OCI-LY3 (cell line): ENCODE data around the gene ASXL1.

Source experiments
- EZH2phosphoT487 ChIP-seq: fragments of 200-600 bp; shearing (Covaris generic); IDR thresholded peaks from 2 replicates; pipeline ENCODE4 v1.6.1; 2018; ENCODE audit warnings: antibody characterized with exemption, mixed run types, low read depth
- TF ChIP-seq, protein P1 (sequence below): fragments of 200-600, 300-600 bp; sonication (generic); IDR thresholded peaks from 2 replicates; pipeline ENCODE4 v1.5.1; 2014; ENCODE audit warnings: antibody characterized with exemption, low read length, low read depth

DNA sequence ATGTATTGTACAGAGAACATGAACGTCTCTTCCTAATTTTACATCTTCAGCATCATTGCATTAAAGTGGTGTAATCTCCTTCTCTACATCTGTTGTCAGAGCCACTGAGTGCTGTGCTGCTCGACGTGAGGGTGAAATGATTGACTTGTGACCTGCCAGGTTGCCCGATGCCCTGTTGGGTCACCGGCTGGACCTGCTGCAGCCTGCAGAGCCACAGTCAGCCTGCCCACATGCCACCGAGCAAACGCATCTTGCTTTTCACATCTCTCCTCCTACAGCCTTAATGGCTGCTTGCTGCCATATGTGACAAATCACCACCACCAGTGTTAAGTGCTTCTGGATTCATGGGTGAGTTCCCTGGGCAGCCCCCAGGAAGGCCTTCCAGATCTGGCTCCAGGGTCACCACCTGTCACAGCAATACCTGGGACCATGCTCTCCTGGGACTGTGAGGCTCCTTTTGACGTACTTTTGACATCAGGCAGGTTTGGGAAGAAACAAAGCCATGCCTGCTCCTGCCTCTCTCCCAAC is 80.3 kb downstream of the ASXL1 start:
- no peak for TF ChIP-seq EZH2phosphoT487
- TF ChIP-seq, protein P1, sequence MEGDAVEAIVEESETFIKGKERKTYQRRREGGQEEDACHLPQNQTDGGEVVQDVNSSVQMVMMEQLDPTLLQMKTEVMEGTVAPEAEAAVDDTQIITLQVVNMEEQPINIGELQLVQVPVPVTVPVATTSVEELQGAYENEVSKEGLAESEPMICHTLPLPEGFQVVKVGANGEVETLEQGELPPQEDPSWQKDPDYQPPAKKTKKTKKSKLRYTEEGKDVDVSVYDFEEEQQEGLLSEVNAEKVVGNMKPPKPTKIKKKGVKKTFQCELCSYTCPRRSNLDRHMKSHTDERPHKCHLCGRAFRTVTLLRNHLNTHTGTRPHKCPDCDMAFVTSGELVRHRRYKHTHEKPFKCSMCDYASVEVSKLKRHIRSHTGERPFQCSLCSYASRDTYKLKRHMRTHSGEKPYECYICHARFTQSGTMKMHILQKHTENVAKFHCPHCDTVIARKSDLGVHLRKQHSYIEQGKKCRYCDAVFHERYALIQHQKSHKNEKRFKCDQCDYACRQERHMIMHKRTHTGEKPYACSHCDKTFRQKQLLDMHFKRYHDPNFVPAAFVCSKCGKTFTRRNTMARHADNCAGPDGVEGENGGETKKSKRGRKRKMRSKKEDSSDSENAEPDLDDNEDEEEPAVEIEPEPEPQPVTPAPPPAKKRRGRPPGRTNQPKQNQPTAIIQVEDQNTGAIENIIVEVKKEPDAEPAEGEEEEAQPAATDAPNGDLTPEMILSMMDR: no peak
